NT2/D1 (cell line): ENCODE measurements around the gene FBLN1.

ENCODE experiments used
- SUZ12 ChIP-seq: IDR thresholded peaks from 2 replicates; pipeline ENCODE4 v1.6.1; 2011; ENCODE audit not compliant: insufficient read length, insufficient read depth; ENCODE audit errors: extremely low read depth
- YY1 ChIP-seq: IDR thresholded peaks from 2 replicates; pipeline ENCODE4 v1.6.1; 2011; ENCODE audit not compliant: insufficient read length, insufficient read depth
- ZNF274 ChIP-seq: IDR thresholded peaks from 2 replicates; pipeline ENCODE4 v1.6.1; 2011; ENCODE audit warnings: mild to moderate bottlenecking, low read depth, low read length

- no peak for TF ChIP-seq YY1
- no peak for TF ChIP-seq ZNF274
- no peak for TF ChIP-seq SUZ12
These were observed 76.6 kb downstream of the FBLN1 start for GRCh38 chr22:45579306-45579705.
